Peyer's patch (tissue), 4 donors: ENCODE results near the gene EHD4. TPM values are rescaled to one million over a fixed set of nuclear protein-coding genes. Genes with fewer than 3 reads are reported as not detected.

Experiments used
- DNase-seq, 3 donors: peaks; one replicate each; pipeline ENCODE4 v3.0.0-alpha.2; 2017 to 2019
- H3K27ac ChIP-seq, 4 donors: fragments of 200-600 bp; sonication (generic); one replicate each; pipeline ENCODE4 v1.5.1; 2016 to 2019
- H3K27me3 ChIP-seq, 2 donors: fragments of 200-600 bp; sonication (generic); one replicate each; pipeline ENCODE4 v1.5.1; 2019
- H3K36me3 ChIP-seq, 3 donors: fragments of 200-600 bp; sonication (generic); one replicate each; pipeline ENCODE4 v1.5.1; 2016 to 2019
- H3K4me1 ChIP-seq, 4 donors: fragments of 200-600 bp; sonication (generic); one replicate each; pipeline ENCODE4 v1.5.1; 2016 to 2019
- H3K4me3 ChIP-seq, 4 donors: fragments of 200-600 bp; sonication (generic); 1 replicate in 3 of 4; 2 replicates in 1 of 4; pipeline ENCODE4 v1.5.1; 2016 to 2019; ENCODE audit warnings: mild to moderate bottlenecking in 1 of 4
- H3K9me3 ChIP-seq, 4 donors: fragments of 200-600 bp; sonication (generic); one replicate each; pipeline ENCODE4 v1.5.1; 2016 to 2019; ENCODE audit warnings: mild to moderate bottlenecking in 1 of 4
- CTCF ChIP-seq, 6 experiments: fragments of 450-650 bp in 4 of 6; fragments of 200-600 bp in 2 of 6; sonication (generic) in 1 of 6; IDR thresholded peaks; one replicate each; pipeline ENCODE4 v1.5.1; 2017 to 2019; ENCODE audit warnings: antibody characterized with exemption in 6 of 6, mild to moderate bottlenecking in 3 of 6, moderate library complexity in 1 of 6
- POLR2A ChIP-seq, 2 donors: fragments of 450-650 bp; IDR thresholded peaks; one replicate each; pipeline ENCODE4 v1.5.1; 2017; ENCODE audit warnings: antibody characterized with exemption in 2 of 2, mild to moderate bottlenecking in 2 of 2, moderate library complexity in 2 of 2
- total RNA-seq, 4 donors: library from RNA; depleted of rRNA; stranded (reverse); fragments of >200 nt; gene quantifications; one replicate each; pipeline ENCODE4 v1.1.0, GENCODE V29; 2016

The EHD4 gene
- total RNA-seq, 4 donors from 2014 or later = 23.1 to 53.9 (median 34.9) TPM

- no peak for TF ChIP-seq POLR2A (IDR thresholded peaks at IDR 0.05)
- no peak for TF ChIP-seq CTCF (IDR thresholded peaks at IDR 0.05)
- Histone ChIP-seq H3K9me3 (no peaks in the 10 kb centered on the region), H3K4me3 (no peak overlapping the region), H3K27ac (no peak overlapping the region), H3K27me3 (no peaks in the 10 kb centered on the region), H3K4me1 (no peaks in the 10 kb centered on the region), H3K36me3 (no peaks in the 10 kb centered on the region)
- DNase-seq = no peak
Measured at GRCh38 chr15:41994772-41995475, 22.6 kb upstream of the EHD4 start.

- Histone ChIP-seq H3K36me3 (no peaks in the 10 kb centered on the region), H3K9me3 (no peaks in the 10 kb centered on the region), H3K27me3 (no peaks in the 10 kb centered on the region), H3K4me1 (no peaks in the 10 kb centered on the region), H3K27ac (no peak overlapping the region), H3K4me3 (no peak overlapping the region)
- TF ChIP-seq POLR2A (IDR thresholded peaks at IDR 0.05) (no peak), CTCF (IDR thresholded peaks at IDR 0.05) (no peak)
- no peak for DNase-seq
Measured at GRCh38 chr15:41994171-41994650, 21.9 kb upstream of the EHD4 start.

- Histone ChIP-seq H3K4me3 (no peak overlapping the region), H3K36me3 (no peaks in the 10 kb centered on the region)
- DNase-seq = no peak
Measured at GRCh38 chr15:41993472-41994170, 21.3 kb upstream of the EHD4 start.

GRCh38 chr15:41992803-41993190, 20.4 kb upstream of the EHD4 start:
- H3K27ac ChIP-seq = no peak overlapping the region
- DNase-seq = no peak
- no peaks in the 10 kb centered on the region for H3K36me3 ChIP-seq
- no peaks in the 10 kb centered on the region for H3K27me3 ChIP-seq
- no peaks in the 10 kb centered on the region for H3K4me1 ChIP-seq
- TF ChIP-seq CTCF (IDR thresholded peaks at IDR 0.05) (no peak), POLR2A (IDR thresholded peaks at IDR 0.05) (no peak)
- no peaks in the 10 kb centered on the region for H3K9me3 ChIP-seq
- no peak overlapping the region for H3K4me3 ChIP-seq

More at GRCh38 chr15:41993472-41994170, 21.3 kb upstream of the EHD4 start:
- no peak for TF ChIP-seq CTCF (IDR thresholded peaks at IDR 0.05)
- no peak for TF ChIP-seq POLR2A (IDR thresholded peaks at IDR 0.05)
- no peak overlapping the region for H3K27ac ChIP-seq
- H3K4me1 ChIP-seq = no peaks in the 10 kb centered on the region
- no peaks in the 10 kb centered on the region for H3K27me3 ChIP-seq
- no peaks in the 10 kb centered on the region for H3K9me3 ChIP-seq

GRCh38 chr15:41992151-41992802, 19.9 kb upstream of the EHD4 start:
- no peak overlapping the region for H3K27ac ChIP-seq
- DNase-seq = no peak
- H3K27me3 ChIP-seq = no peaks in the 10 kb centered on the region
- no peaks in the 10 kb centered on the region for H3K9me3 ChIP-seq
- H3K36me3 ChIP-seq = no peaks in the 10 kb centered on the region
- H3K4me3 ChIP-seq = no peak overlapping the region
- no peaks in the 10 kb centered on the region for H3K4me1 ChIP-seq
- TF ChIP-seq POLR2A (IDR thresholded peaks at IDR 0.05) (no peak), CTCF (IDR thresholded peaks at IDR 0.05) (no peak)
